A172 (cell line): Measurements from ENCODE around the gene AVPR1B. TPM values are rescaled to one million over a fixed set of nuclear protein-coding genes. Genes with fewer than 3 reads are reported as not detected.
A peak's percentile ranks its signal among the peaks of the same experiment; 100 is the strongest.

Source experiments
- DNase-seq: peaks from one replicate; pipeline ENCODE4 v3.0.0-alpha.2; 2015; ENCODE audit warnings: low spot score
- total RNA-seq: library from RNA; depleted of rRNA; stranded (reverse); fragments of >200 nt; shearing (Covaris generic); gene quantifications from 2 replicates; pipeline ENCODE4 v1.2.3, GENCODE V29; 2014; rRNA removed

Gene AVPR1B, protein sequence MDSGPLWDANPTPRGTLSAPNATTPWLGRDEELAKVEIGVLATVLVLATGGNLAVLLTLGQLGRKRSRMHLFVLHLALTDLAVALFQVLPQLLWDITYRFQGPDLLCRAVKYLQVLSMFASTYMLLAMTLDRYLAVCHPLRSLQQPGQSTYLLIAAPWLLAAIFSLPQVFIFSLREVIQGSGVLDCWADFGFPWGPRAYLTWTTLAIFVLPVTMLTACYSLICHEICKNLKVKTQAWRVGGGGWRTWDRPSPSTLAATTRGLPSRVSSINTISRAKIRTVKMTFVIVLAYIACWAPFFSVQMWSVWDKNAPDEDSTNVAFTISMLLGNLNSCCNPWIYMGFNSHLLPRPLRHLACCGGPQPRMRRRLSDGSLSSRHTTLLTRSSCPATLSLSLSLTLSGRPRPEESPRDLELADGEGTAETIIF
- total RNA-seq: not detected in 2 replicates

DNA sequence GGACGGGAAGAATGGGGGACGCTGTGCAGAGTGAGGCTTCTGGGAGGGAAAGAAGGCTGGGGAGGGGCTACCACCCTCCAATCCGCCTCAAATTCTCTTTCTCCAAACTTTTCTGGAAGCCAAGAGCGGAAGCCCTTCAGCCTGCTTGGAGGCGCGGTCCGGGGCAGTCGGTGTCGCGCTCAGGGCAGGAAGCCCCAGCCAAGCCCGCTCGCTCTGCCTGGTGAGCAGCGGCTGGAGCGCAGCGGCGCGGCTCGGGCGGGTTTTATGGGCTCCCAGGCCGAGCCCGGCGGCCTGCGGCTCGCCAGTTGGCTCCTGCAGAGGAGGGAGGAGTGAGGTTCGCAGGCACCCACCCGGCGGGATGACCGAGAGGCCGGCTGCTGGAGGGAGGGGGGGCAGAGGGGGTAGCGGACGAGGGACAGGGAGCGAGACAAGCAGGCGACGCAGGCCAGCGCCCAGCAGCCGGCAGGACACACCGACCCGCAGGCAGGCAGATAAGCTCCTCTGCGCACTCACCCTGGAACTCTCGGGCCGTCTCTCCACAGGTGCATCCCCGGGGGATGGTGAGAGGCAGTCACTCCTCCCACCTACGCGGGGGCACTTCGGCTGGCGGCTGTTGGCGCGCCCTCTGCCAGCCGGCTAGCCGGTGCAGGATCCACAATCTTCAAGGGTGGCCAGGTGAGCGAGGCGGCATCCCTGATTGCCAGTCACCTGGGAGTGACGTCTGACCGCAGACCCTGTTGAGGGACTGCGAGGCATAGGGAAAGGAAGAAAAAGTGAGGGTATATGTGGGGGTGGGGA lies at the start of gene AVPR1B:
Gene AVPR1B (minus strand): TSS at position 238 of the 798 bp plus-strand sequence. CDS start 498 bp downstream, outside the sequence.
- DNase-seq: peak; percentile 18

DNA sequence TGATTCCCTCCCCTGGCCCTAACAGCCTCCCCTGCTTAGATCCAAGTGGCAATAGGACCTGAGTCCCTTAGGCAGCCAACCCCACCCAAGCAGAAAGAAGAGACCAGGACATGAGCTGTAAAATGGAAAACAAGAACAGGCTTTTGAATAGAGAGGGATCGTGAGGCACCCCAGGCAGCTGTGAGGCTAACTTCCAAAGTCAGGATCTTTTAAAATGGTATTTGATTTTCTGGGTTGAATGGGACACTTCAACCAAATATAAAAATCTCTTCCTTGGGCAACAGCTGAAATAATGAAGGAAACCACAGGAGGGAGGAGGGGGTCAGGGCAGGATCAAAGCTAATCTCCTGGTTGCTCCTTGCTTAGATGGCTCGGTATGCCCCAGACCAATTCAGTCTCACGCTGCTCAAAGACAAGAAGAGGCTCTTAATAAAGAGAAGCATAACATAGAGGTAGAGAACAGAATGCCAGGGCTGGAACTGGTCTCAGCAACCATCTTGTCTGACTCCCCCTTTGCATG lies 28.6 kb upstream of the AVPR1B start:
- no peak for DNase-seq

DNA sequence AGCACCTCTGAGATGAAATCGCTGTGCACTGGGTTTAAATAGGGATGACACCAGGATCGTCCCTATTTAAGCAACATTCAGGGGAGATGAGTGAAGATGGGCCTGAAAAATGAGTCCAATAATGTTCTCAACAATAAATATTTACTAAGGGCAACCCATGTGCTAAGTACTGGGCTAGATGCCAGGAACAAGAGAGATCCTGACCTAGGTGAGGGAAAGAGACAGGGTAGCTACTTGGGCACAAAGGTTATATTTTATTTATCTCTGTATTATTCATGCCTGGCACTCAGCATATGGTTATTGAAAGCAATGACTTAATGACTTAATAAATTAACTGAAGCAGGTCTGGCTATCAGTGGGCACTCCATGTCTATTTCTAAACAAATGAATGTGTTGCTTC lies 27.4 kb upstream of the AVPR1B start:
- DNase-seq: no peak

DNA sequence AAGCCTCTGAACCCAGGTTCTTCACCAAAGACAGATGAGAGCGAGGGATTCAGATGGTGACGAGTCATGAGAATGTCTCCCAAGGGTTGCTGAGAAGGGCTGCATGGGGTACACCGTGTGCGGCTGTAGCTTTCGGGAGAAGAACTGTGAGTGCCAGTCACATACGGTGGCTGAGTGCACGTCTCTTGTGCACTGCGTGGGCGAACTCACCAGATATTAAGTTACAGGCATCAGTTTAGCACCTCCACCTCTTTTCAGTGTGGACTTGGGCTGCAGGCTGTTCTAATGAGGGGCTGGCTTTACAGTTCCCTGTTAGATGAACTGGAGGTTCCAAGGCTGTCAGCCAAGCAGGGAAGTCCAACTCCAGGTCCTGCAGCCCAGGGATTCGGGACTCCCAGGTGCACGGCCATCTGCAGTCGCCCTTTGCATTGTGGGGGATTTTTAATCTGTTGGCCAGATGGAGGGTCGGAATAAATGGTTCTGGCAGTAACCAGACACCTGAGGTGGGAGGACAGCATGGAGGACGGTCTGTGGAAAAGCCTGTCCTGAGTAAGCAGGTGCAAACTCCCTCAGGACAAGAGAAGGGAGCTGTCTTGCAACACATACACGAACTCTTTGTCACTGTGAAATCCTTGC lies 26.5 kb upstream of the AVPR1B start:
- DNase-seq: no peak

DNA sequence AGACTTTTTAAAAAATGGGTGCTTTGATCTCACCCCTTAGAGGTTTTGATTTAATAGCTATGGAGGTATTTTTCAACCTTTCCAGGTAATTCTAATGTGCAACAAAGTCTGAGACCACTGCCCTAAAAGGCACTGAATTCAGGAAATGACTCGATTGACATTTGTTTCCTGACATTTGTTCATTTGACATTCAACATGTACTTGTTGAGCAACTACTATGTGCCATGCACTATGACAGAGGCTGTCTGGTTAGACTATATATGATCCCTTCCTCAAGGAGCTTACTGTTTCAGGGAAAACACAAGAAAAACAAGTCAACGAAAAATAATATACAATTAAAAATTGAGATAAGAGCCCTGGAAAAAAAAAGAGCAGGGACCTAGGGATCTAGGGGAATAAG lies 25.6 kb upstream of the AVPR1B start:
- no peak for DNase-seq

DNA sequence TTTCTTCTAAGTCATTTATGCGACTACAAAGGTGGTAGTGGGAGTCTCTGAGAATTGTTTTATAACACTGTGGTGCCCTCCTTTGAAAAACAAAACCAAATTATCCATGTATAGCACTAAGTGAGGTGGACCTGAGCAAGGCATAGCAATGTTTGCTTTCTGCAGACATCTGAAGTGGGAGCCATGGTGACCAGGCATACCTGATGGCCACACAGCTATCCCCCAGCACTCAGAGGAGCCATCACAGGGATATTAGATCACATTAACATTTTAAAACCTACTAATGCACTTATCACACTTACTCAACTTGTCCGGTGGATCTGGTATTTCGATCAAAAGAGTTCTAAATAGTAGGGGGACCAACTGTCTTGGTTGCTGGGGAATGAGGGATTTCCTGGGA lies 24.8 kb upstream of the AVPR1B start:
- DNase-seq: no peak

DNA sequence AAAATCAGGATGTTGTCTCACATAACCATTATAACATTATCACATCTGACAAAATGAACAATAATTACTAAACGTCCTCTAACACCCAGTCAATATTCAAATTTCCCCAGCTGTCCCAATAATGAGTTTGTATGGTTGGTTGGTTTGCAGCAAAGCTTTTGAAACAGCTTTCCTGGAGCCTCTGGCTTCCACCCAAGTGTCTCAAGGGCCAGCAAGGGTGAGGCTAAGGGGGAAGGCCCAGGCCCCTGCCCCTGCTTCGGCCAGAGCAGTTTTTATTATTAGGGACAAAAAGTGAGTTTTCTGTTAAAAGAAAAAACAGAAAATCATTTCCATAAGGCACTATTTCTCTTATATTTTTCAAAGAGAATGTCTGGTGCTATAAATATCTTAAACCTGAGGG lies 19.1 kb upstream of the AVPR1B start:
- no peak for DNase-seq

DNA sequence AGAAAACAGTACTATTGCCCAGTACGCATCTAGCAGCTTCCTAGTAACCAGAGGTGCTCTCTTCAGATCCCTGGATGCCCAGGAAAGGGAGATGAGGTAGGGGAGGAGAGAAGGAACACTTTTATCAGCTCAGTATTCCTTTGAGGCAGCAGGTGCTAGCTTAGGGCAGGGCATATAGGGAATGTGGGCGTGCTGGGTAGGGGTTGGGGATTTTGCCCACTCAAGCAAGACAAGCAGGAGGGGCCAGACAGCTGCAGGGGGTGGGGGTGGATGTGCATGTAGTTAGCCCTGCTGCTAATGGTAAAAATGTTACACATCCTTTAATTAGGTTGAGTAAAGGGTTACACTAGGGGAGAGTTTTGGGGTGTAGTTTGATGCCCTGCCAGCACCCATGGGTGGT lies 18.1 kb upstream of the AVPR1B start:
- DNase-seq: no peak

DNA sequence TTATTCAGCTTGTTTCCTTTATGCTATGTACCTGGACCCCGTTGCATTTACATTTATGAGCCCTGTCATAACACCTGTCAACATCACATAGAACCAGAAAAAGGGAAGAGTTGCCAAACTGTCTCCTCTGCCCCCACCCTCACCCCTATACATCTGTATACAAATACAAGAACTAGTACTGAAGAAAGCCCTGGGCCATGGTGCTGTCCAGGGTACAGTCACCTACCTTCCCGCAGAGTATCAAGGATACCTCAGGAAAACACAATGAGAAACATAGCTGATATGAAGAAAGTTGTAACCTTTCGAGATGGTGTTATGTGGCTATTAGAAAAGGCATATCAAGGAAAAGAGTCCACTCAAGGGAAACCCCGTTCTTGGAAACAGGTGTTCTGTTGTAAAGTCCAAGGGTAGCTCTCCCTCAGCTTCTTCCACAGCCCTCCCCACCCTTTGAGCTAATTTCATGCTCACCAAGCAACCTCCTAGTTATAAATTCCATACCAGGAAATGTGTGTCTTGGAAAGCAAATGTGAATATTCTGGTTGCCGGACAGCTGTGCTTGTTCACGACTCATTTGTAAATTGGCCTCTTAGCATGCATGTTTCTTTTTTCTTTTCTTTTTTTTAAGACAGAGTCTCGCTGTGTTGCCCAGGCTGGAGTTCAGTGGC lies 16.7 kb upstream of the AVPR1B start:
- DNase-seq: no peak

DNA sequence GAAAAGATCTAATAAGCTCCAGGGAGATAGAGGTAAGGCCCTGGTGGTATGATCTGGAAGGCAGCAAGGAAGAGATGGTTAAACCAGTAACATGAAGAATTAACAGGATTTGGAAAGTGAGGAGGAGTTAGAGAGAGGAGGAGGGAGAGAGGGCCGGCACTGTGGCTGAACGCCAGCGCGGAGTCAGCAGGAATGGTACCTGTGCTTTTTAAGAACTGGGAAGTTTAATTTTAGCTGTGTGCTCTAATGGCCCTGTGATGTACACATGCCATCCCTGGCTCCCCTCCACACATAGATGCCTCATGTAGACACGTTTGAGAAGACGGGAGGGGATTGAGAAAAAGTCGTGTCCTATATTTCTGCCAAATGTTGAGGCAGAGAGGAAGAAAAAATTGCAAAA lies 13.8 kb upstream of the AVPR1B start:
- no peak for DNase-seq

DNA sequence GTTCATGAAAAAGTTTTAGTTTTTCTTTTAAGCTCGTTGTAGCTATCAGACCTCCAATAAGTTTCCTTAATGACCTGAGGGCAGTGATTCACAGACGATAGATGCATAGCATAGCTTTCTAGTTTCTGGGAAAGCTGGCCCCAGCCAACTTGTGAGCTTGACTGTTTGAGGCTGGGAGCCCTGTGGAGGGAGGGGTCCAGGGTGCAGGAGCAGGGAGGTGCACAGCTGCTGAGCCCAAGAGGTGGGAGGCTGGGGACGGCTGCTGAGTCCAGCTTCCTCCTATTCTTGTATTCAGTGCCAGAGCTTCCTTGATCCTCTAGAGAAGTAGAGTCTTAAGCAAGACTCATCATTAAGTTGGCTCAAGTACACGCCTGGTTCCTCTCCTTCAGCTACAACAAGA lies 11.0 kb upstream of the AVPR1B start:
- no peak for DNase-seq

DNA sequence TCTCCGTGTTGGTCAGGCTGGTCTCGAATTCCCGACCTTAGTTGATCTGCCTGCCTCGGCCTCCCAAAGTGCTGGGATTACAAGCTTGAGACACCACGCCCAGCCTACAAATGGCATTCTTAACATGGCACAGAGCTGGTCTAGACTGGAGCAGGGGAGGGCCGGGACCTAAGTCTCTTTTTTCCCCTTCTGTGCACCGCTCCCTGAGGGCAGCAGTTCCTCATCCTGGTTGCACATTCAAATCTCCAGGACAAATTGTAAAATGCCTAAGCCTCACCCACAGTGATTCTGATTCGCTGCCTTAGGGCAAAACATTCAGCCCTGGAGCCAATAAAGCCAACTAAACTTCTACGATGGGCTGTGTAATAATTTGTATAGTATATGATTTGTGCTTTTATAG lies 10.1 kb upstream of the AVPR1B start:
- no peak for DNase-seq

DNA sequence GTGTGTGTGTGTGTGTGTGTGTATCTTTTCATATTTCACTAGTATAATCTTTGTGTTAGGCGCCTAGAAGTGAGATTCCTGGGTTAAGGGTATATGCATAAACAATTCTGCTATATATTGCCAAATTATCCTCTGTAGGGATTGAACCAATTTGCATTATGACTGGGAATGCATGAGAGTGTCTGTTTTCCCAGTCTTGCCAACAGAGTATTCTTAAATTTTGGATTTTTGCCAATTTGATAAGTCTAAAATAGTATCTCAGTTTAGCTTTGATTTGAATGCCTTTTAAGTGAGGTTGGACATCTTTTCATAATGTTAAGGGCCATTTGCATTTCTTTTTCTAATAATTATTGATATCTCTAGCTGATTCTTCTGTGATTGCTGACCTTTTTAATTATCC lies 8.2 kb upstream of the AVPR1B start:
- DNase-seq: no peak

DNA sequence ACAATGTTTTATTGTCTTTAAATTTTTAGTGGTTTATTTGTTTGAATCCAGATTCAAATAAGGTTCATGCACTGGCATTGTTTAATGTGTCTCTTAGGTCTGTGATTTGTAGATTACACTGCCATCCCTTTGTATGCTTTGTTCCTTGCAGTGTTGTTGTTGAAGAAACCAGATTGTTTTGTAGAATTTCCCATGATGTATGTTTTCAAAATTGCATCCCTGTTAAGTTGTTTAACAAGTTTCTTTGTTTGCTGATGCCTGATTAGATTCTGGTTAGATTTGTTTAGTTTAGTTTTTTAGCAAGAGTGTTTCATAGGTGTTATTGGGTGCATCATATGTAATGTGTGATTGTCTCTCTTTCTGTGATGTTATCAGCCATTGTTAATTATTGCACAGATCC lies 5.5 kb upstream of the AVPR1B start:
- DNase-seq: no peak

DNA sequence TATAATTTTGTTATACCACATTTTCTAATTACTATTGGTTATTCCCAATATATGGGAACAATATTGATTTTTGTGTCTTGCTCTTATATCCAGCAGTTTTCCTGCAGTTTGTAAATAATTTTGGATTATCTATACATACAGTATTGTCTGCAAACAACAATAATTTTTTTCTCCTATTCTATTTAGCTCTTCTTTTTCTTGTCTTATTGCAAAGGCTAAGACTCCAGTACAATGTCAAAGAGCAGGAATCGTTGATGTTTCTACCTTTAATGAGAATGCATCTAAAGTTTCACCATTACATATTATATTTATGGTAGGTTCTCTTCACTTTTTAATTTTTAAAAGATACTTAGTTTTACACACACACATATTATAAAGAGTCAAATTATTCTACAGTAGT lies 4.1 kb upstream of the AVPR1B start:
- no peak for DNase-seq

DNA sequence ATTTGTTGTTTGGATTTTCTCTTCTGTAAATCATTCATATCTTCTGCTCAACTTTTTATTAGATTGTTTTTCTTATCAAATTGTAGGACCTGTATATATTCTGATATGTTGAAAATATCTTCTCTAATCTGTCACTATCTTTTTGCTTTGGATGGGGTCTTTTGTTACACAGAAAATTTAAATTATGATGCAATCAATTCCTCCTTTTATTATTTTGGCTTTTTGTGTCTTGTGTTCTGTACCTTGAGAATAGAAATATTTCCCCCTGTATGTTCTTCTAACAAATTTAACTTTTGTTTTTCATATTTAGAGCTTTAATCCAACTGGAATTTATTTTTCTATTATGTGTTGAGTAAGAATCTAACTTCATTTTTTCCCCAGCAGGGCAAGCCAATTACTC lies 3.2 kb upstream of the AVPR1B start:
- DNase-seq: no peak

DNA sequence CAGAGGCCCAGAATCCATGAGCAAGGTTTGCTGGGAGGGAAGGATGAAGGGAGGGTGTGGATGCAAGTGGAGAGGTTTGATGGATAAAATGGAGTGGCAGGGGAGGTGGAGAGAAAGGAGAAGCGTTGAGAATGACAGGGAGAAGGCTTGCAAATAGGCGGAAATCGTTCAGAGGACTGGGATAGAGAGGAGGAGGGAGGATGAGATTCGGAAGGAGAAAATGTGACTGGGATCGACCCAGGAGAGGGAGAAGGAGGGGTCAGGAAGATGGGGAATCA lies 376 bp downstream of the AVPR1B start:
- DNase-seq: no peak

DNA sequence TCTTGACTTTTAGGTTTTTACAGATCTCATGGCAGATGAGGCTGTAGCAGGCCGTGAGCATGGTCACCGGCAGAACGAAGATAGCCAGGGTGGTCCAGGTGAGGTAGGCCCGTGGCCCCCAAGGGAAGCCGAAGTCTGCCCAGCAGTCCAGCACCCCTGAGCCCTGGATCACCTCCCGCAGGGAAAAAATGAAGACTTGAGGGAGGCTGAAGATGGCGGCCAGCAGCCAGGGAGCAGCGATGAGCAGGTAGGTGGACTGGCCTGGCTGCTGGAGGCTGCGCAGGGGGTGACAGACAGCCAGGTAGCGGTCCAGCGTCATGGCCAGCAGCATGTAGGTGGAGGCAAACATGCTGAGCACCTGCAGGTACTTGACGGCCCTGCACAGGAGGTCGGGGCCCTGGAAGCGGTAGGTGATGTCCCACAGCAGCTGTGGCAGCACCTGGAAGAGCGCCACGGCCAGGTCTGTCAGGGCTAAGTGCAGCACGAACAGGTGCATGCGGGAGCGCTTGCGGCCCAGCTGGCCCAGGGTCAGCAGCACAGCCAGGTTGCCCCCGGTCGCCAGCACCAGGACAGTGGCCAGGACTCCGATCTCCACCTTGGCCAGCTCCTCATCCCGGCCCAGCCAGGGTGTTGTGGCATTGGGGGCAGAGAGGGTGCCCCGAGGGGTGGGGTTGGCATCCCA lies 856 bp downstream of the AVPR1B start:
- DNase-seq: no peak

DNA sequence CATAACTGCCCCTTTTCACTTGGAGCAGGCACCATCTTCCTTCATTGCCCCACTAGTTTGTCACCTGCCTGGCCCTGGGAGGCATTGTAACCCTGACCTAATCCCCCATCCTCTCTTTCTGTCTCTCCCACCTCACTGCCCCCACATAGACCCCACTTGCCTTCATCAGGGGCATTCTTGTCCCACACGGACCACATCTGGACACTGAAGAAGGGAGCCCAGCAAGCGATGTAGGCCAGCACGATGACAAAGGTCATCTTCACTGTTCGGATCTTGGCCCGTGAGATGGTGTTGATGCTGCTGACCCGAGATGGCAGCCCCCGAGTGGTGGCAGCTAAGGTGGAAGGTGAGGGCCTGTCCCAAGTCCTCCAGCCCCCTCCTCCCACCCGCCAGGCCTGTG lies 1.4 kb downstream of the AVPR1B start:
- no peak for DNase-seq

DNA sequence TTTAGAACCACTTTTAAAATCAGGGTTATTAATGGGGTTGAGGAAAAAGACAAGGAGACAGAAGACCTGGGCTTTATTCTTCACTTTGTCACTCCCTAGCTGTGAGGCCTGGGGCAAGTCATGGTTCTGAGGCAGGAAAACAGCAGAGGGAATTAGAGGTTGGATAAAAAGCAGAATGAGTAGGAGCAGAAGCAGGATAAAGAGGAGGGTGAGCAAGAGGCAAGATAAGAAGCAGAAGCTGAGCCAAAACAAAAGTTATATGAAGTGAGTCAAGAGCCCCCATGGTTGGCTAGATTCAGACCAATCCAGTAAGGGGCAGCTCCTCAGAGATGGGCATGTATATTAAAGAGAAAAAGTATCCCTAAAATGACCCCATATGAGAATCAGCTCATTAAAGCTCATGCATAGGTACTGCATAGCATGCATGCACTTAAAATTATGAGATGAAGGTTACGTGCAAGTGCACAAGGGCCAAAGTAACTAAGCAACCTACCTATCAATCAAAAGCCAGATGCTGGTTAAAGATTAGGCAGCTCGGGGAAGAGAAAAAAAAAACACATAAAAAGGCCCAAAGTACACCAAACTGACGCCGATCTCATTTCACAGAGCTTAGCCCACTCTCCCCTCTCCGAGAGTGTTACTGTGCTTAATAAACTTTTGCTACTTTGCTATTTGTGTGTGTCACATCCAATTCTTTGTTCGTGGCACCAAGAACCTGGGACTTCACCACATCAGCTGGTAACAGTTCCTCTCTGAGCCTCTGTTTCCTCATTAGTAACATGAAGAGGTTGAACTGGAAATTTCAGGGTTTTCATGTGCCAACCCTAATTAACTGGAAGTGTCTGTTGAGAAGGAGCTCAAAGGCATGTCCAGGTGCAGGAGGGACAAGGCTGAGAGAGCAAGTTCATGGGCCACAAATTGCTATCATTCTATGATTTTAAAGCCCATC lies 2.2 kb downstream of the AVPR1B start:
- no peak for DNase-seq
